WTC11 (cell line): ENCODE data around the gene SLC25A21. TPM values are rescaled to one million over a fixed set of nuclear protein-coding genes. Genes with fewer than 3 reads are reported as not detected.

Experiments used
- ATAC-seq: fragments of 200-7000 bp; cut with Tn5 transposase; 2 replicates; pipeline ENCODE4 v1.10.0; 2021; ENCODE audit warnings: mild to moderate bottlenecking, moderate library complexity
- CTCF ChIA-PET: fragments of 300-600 bp; sonication (Branson Sonifier 250); formaldehyde crosslinking; loops from one replicate; lab custom pipeline; 2021; ENCODE audit warnings: antibody characterized with exemption; lab: Charles Lee
- POLR2A ChIA-PET: fragments of 350-600 bp; sonication (Branson Sonifier 250); formaldehyde crosslinking; loops from one replicate; lab custom pipeline; 2021; ENCODE audit warnings: antibody characterized with exemption; lab: Charles Lee
- DNase-seq: peaks from one replicate; pipeline ENCODE4 v3.0.0; 2021; ENCODE audit warnings: low spot score
- H3K27ac Mint-ChIP-seq: 2 replicates; pipeline ENCODE4 v1.8.0; 2021; ENCODE audit warnings: mixed read lengths
- H3K27me3 Mint-ChIP-seq: 2 replicates; pipeline ENCODE4 v1.8.0; 2021; ENCODE audit warnings: low read depth, mild to moderate bottlenecking, moderate library complexity, mixed read lengths
- H3K36me3 Mint-ChIP-seq: 2 replicates; pipeline ENCODE4 v1.8.0; 2021; ENCODE audit warnings: mixed read lengths
- H3K4me1 Mint-ChIP-seq: 2 replicates; pipeline ENCODE4 v1.8.0; 2022; ENCODE audit warnings: mixed read lengths
- H3K4me3 Mint-ChIP-seq: 2 replicates; pipeline ENCODE4 v1.8.0; 2021; ENCODE audit warnings: mild to moderate bottlenecking, moderate library complexity, mixed read lengths
- H3K9me3 Mint-ChIP-seq: 2 replicates; pipeline ENCODE4 v1.8.0; 2021; ENCODE audit warnings: mixed read lengths
- CBFB ChIP-seq: sonication (generic); formaldehyde crosslinking; IDR thresholded peaks from 2 replicates; pipeline ENCODE4 v1.8.1; 2022; ENCODE audit warnings: mild to moderate bottlenecking, low read depth, missing genetic modification reagents
- CREB1 ChIP-seq: sonication (generic); formaldehyde crosslinking; IDR thresholded peaks from 2 replicates; pipeline ENCODE4 v1.8.0; 2023; ENCODE audit warnings: mild to moderate bottlenecking, missing genetic modification reagents
- FOXJ3 ChIP-seq: sonication (generic); formaldehyde crosslinking; IDR thresholded peaks from 2 replicates; pipeline ENCODE4 v1.9.0; 2021; ENCODE audit warnings: missing genetic modification reagents, mild to moderate bottlenecking, borderline replicate concordance
- GRHL2 ChIP-seq: fragments of 250-450 bp; sonication (Bioruptor Pico); IDR thresholded peaks from 2 replicates; pipeline ENCODE4 v1.8.0; 2022; ENCODE audit warnings: mild to moderate bottlenecking, moderate library complexity; ENCODE audit not compliant: insufficient replicate concordance, severe bottlenecking
- JAZF1 ChIP-seq: fragments of 250-450 bp; sonication (Bioruptor Pico); IDR thresholded peaks from 2 replicates; pipeline ENCODE4 v1.9.0; 2021; ENCODE audit warnings: moderate library complexity, mild to moderate bottlenecking, inconsistent platforms
- KAT7 ChIP-seq: sonication (generic); formaldehyde crosslinking; IDR thresholded peaks from 2 replicates; pipeline ENCODE4 v1.8.1; 2023; ENCODE audit warnings: missing genetic modification reagents, mild to moderate bottlenecking, borderline replicate concordance
- NR2C2 ChIP-seq: sonication (generic); formaldehyde crosslinking; IDR thresholded peaks from 2 replicates; pipeline ENCODE4 v1.8.0; 2022; ENCODE audit warnings: mild to moderate bottlenecking, missing genetic modification reagents
- PRRX2 ChIP-seq: fragments of 250-450 bp; sonication (Bioruptor Pico); IDR thresholded peaks from 2 replicates; pipeline ENCODE4 v1.8.0; 2021; ENCODE audit warnings: mild to moderate bottlenecking
- SMAD3 ChIP-seq: sonication (generic); formaldehyde crosslinking; IDR thresholded peaks from 2 replicates; pipeline ENCODE4 v1.8.0; 2022; ENCODE audit warnings: missing genetic modification reagents, mild to moderate bottlenecking, borderline replicate concordance
- SMAD4 ChIP-seq: sonication (generic); formaldehyde crosslinking; IDR thresholded peaks from 2 replicates; pipeline ENCODE4 v1.8.0; 2022; ENCODE audit warnings: mild to moderate bottlenecking, missing genetic modification reagents
- SOX15 ChIP-seq: fragments of 250-450 bp; sonication (Bioruptor Pico); IDR thresholded peaks from 2 replicates; pipeline ENCODE4 v1.9.0; 2021; ENCODE audit warnings: mild to moderate bottlenecking
- ZNF396 ChIP-seq: fragments of 250-450 bp; sonication (Bioruptor Pico); IDR thresholded peaks from 2 replicates; pipeline ENCODE4 v1.8.0; 2021; ENCODE audit warnings: mild to moderate bottlenecking, moderate library complexity, borderline replicate concordance
- total RNA-seq: library from RNA; stranded (reverse); gene quantifications from 3 replicates; pipeline ENCODE4 v1.2.3, GENCODE V29; 2021
- TF ChIP-seq, protein P1 (sequence below): fragments of 200-600 bp; IDR thresholded peaks from 2 replicates; pipeline ENCODE4 v1.8.0; 2022; ENCODE audit warnings: antibody characterized with exemption
- TF ChIP-seq, protein P2 (sequence below): sonication (generic); formaldehyde crosslinking; IDR thresholded peaks from 2 replicates; pipeline ENCODE4 v1.8.0; 2022; ENCODE audit warnings: mild to moderate bottlenecking, missing genetic modification reagents
- TF ChIP-seq, protein P3 (sequence below): fragments of 250-450 bp; sonication (Bioruptor Pico); IDR thresholded peaks from 2 replicates; pipeline ENCODE4 v1.9.0; 2021; ENCODE audit warnings: moderate library complexity, mild to moderate bottlenecking, inconsistent platforms, borderline replicate concordance
- TF ChIP-seq, protein P4 (sequence below): sonication (generic); formaldehyde crosslinking; IDR thresholded peaks from 2 replicates; pipeline ENCODE4 v1.8.1; 2022; ENCODE audit warnings: missing genetic modification reagents, borderline replicate concordance
- TF ChIP-seq, protein P5 (sequence below): sonication (generic); formaldehyde crosslinking; IDR thresholded peaks from 2 replicates; pipeline ENCODE4 v1.8.0; 2022; ENCODE audit warnings: mild to moderate bottlenecking, missing genetic modification reagents
- TF ChIP-seq, protein P6 (sequence below): sonication (generic); formaldehyde crosslinking; IDR thresholded peaks from 2 replicates; pipeline ENCODE4 v1.8.1; 2023; ENCODE audit warnings: mild to moderate bottlenecking, missing genetic modification reagents
- TF ChIP-seq, protein P7 (sequence below): sonication (generic); formaldehyde crosslinking; IDR thresholded peaks from 2 replicates; pipeline ENCODE4 v1.8.1; 2023; ENCODE audit warnings: mild to moderate bottlenecking, missing genetic modification reagents, moderate library complexity
- TF ChIP-seq, protein P8 (sequence below): sonication (generic); formaldehyde crosslinking; IDR thresholded peaks from 2 replicates; pipeline ENCODE4 v1.8.1; 2022; ENCODE audit warnings: mild to moderate bottlenecking, missing genetic modification reagents, moderate library complexity, borderline replicate concordance

The SLC25A21 gene
- total RNA-seq, 1 experiment from 2014 or later, result 8.2 TPM

DNA sequence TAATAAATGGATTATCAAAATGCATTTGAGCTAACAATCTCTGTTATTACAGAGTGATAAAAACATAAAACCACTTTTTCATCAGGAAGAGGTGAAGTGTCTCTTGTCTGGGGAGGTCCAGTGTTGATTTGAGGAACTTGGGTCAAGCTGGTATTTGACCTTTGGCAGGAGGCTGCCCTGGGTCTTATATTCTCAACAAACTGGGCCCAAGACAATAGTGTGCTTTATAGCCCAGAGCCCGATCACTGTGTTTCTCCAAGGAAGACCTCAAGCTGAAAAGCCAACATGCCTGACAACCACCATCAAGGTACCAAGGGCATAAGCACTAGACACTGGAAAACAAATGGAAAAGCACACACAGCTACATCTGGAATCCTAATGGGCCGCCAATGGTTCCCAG lies 137.0 kb downstream of the SLC25A21 start:
- Mint-ChIP-seq H3K4me1 (peaks cover 45% of the 10 kb centered on the region), H3K36me3 (no peaks in the 10 kb centered on the region), H3K27me3 (peaks cover 10% of the 10 kb centered on the region), H3K27ac (no peak overlapping the region), H3K4me3 (no peak overlapping the region), H3K9me3 (no peaks in the 10 kb centered on the region)
- no peak for ATAC-seq
- TF ChIP-seq ZNF396 (no peak), KAT7 (CRISPR knock-in tag) (no peak), NR2C2 (no peak), SMAD3 (CRISPR knock-in tag) (no peak), FOXJ3 (CRISPR knock-in tag) (no peak)
- TF ChIP-seq, protein P1, sequence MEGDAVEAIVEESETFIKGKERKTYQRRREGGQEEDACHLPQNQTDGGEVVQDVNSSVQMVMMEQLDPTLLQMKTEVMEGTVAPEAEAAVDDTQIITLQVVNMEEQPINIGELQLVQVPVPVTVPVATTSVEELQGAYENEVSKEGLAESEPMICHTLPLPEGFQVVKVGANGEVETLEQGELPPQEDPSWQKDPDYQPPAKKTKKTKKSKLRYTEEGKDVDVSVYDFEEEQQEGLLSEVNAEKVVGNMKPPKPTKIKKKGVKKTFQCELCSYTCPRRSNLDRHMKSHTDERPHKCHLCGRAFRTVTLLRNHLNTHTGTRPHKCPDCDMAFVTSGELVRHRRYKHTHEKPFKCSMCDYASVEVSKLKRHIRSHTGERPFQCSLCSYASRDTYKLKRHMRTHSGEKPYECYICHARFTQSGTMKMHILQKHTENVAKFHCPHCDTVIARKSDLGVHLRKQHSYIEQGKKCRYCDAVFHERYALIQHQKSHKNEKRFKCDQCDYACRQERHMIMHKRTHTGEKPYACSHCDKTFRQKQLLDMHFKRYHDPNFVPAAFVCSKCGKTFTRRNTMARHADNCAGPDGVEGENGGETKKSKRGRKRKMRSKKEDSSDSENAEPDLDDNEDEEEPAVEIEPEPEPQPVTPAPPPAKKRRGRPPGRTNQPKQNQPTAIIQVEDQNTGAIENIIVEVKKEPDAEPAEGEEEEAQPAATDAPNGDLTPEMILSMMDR, result no peak
- TF ChIP-seq, protein P2, sequence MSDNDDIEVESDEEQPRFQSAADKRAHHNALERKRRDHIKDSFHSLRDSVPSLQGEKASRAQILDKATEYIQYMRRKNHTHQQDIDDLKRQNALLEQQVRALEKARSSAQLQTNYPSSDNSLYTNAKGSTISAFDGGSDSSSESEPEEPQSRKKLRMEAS, result no peak
- TF ChIP-seq, protein P3, sequence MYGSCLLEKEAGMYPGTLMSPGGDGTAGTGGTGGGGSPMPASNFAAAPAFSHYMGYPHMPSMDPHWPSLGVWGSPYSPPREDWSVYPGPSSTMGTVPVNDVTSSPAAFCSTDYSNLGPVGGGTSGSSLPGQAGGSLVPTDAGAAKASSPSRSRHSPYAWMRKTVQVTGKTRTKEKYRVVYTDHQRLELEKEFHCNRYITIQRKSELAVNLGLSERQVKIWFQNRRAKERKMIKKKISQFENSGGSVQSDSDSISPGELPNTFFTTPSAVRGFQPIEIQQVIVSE (CRISPR knock-in tag), result no peak
- TF ChIP-seq, protein P4, sequence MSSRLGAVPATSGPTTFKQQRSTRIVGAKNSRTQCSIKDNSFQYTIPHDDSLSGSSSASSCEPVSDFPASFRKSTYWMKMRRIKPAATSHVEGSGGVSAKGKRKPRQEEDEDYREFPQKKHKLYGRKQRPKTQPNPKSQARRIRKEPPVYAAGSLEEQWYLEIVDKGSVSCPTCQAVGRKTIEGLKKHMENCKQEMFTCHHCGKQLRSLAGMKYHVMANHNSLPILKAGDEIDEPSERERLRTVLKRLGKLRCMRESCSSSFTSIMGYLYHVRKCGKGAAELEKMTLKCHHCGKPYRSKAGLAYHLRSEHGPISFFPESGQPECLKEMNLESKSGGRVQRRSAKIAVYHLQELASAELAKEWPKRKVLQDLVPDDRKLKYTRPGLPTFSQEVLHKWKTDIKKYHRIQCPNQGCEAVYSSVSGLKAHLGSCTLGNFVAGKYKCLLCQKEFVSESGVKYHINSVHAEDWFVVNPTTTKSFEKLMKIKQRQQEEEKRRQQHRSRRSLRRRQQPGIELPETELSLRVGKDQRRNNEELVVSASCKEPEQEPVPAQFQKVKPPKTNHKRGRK (CRISPR knock-in tag), result no peak
- ChIA-PET POLR2A (no interaction called here), CTCF (interaction anchor here (0.6 to 1.4 kb wide), 2 partner anchors 99 to 195 kb away, joined by 4 read pairs; no protein-coding TSS in a partner anchor)
- no peak for DNase-seq

DNA sequence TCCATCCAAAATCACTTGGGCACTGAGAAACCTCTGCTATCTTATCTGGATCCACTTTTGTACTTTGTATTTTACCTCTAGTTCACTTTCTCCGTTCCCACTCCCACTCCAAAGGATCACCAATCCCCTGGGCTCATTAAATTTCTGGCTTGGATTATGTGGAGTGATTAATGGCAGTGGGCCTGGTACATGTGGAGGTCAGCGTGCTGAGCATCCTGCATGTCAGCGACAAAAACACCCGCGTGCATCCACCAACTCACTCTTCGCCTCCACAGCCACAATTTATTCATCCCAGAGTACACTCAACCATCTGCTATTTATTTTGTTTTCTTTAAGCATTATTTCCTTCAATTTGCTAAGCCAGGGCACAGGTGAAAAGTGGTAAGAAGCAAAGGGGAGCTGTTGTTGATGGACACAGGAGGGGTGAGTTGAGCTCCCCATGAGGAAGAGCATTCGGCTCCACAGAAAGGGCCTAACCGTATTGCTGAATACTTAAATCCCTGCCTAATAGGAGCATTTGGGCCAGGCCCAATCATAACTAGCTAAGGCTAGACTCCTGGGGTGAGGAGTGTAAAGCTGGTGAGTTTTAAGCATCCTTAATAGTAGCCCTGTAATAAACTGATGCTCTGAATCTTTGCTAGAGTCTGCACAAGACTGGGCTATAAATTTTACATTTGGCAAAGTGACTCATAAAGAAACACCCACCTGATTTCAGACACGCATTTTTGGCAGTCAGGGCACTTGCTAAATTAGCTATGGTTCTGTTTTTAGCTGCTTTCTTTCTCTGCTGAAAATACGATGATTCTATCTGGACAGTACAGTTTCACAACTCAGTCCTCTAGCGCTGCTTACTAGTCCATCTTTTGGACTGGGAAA lies 137.8 kb downstream of the SLC25A21 start:
- DNase-seq, result no peak
- H3K9me3 Mint-ChIP-seq, result no peaks in the 10 kb centered on the region
- H3K27ac Mint-ChIP-seq, result no peak overlapping the region
- ChIA-PET CTCF (interaction anchor here (1.4 kb wide), 1 partner anchor 196 kb away, joined by 4 read pairs; no protein-coding TSS in a partner anchor), POLR2A (no interaction called here)
- peaks cover 47% of the 10 kb centered on the region for H3K4me1 Mint-ChIP-seq
- peaks cover 18% of the 10 kb centered on the region for H3K27me3 Mint-ChIP-seq
- ATAC-seq, result no peak
- H3K4me3 Mint-ChIP-seq, result no peak overlapping the region
- no peaks in the 10 kb centered on the region for H3K36me3 Mint-ChIP-seq
- no peak for TF ChIP-seq PRRX2
- TF ChIP-seq CREB1 (CRISPR knock-in tag), result no peak
- TF ChIP-seq, protein P5, sequence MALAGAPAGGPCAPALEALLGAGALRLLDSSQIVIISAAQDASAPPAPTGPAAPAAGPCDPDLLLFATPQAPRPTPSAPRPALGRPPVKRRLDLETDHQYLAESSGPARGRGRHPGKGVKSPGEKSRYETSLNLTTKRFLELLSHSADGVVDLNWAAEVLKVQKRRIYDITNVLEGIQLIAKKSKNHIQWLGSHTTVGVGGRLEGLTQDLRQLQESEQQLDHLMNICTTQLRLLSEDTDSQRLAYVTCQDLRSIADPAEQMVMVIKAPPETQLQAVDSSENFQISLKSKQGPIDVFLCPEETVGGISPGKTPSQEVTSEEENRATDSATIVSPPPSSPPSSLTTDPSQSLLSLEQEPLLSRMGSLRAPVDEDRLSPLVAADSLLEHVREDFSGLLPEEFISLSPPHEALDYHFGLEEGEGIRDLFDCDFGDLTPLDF (CRISPR knock-in tag), result no peak
- no peak for TF ChIP-seq FOXJ3 (CRISPR knock-in tag)
- no peak for TF ChIP-seq NR2C2
- TF ChIP-seq CBFB (CRISPR knock-in tag), result no peak
- TF ChIP-seq SMAD4, result no peak
- TF ChIP-seq KAT7 (CRISPR knock-in tag), result no peak
- TF ChIP-seq, protein P6, sequence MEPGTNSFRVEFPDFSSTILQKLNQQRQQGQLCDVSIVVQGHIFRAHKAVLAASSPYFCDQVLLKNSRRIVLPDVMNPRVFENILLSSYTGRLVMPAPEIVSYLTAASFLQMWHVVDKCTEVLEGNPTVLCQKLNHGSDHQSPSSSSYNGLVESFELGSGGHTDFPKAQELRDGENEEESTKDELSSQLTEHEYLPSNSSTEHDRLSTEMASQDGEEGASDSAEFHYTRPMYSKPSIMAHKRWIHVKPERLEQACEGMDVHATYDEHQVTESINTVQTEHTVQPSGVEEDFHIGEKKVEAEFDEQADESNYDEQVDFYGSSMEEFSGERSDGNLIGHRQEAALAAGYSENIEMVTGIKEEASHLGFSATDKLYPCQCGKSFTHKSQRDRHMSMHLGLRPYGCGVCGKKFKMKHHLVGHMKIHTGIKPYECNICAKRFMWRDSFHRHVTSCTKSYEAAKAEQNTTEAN (CRISPR knock-in tag), result no peak
- no peak for TF ChIP-seq JAZF1 (CRISPR knock-in tag)
- TF ChIP-seq, protein P7, sequence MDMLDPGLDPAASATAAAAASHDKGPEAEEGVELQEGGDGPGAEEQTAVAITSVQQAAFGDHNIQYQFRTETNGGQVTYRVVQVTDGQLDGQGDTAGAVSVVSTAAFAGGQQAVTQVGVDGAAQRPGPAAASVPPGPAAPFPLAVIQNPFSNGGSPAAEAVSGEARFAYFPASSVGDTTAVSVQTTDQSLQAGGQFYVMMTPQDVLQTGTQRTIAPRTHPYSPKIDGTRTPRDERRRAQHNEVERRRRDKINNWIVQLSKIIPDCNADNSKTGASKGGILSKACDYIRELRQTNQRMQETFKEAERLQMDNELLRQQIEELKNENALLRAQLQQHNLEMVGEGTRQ (CRISPR knock-in tag), result no peak
- TF ChIP-seq, protein P8, sequence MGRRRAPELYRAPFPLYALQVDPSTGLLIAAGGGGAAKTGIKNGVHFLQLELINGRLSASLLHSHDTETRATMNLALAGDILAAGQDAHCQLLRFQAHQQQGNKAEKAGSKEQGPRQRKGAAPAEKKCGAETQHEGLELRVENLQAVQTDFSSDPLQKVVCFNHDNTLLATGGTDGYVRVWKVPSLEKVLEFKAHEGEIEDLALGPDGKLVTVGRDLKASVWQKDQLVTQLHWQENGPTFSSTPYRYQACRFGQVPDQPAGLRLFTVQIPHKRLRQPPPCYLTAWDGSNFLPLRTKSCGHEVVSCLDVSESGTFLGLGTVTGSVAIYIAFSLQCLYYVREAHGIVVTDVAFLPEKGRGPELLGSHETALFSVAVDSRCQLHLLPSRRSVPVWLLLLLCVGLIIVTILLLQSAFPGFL (CRISPR knock-in tag), result no peak
- no peak for TF ChIP-seq SOX15
- no peak for TF ChIP-seq GRHL2
- TF ChIP-seq, protein P3 (CRISPR knock-in tag), result no peak
